Stimulated activated CD8-positive, alpha-beta memory T cell treated with anti-CD3 and anti-CD28 coated beads, Interleukin-7, amount 100 ng/mL, for 24 hours (primary cell): Measurements from ENCODE around the gene TBC1D26.
"Not testable (repeated sequence)": the region's sequence is repeated elsewhere in the genome, so short reads cannot be mapped to it uniquely, and the experiment has no call there.

Source experiments
- DNase-seq: peaks from one replicate; pipeline ENCODE4 v3.0.0-alpha.2; 2020; ENCODE audit warnings: low read depth

The TBC1D26 gene

DNA sequence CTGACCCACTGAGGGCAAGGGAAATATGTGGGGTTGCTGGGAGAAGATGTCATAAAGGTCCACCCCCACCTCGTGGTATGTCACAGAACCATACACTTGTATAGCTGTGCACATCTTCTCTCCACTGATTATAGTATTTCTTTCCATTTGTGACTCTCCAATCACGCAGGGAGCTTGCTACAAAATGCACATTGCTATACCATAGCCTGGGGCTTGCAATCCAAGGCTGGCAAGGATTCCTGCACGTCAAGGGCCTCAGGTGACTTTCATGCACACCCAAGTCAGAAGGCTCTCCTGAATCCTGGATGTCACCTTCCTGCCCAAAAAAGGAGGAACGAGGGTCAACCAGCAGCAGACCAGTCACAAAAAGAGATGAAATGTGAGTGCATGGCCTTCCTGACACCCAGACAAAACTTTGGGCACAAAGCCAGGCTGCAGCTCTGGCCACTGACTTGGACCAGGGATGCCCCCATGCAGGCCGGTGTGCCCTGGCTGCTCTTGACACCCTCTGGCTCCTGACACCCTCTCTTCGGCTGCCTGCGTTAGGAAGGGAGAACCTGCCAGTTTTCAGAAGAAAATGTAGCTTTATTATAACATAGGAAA is 12.1 kb downstream of the TBC1D26 start:
- DNase-seq, result no peak

DNA sequence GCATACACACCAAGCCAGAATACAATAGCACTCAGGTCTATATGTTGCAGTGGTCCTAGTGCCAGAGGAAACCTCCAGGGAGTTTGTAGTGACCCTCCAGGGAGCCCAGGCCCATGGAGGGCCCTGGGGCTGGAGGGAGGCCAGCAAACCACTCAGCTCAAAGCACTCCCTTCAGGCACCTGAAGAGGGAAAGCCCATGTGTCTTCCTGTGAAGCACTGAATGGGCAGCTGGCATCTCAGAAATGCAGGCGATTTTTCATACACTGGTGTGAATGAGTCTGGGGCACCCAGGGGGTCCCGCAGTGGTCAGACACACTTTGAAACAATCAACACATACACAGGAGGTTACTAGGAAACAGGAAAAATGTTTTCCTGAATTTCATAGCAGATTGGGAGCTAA is 12.8 kb downstream of the TBC1D26 start:
- no peak for DNase-seq

DNA sequence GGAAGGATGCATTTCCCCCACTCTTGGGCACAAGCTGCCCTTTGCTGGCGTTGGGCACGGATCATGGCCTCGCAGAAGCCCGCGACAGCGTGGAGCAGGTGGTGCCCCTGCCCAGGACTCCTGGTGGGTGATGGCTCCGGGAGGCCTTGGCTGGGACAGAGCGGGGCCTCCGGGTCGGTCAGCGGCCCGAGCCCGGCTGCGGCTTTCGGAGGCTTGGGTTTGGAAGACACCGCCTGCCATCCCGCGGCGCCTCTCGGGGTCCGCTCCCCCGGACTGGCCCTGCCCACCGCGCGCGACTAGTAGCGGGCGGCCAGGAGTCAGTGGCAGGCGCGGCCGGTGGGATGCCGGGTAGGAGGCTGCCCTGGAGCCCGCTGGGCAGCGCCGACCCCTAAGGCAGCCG is 17.3 kb downstream of the TBC1D26 start:
- DNase-seq, result not testable (repeated sequence)

DNA sequence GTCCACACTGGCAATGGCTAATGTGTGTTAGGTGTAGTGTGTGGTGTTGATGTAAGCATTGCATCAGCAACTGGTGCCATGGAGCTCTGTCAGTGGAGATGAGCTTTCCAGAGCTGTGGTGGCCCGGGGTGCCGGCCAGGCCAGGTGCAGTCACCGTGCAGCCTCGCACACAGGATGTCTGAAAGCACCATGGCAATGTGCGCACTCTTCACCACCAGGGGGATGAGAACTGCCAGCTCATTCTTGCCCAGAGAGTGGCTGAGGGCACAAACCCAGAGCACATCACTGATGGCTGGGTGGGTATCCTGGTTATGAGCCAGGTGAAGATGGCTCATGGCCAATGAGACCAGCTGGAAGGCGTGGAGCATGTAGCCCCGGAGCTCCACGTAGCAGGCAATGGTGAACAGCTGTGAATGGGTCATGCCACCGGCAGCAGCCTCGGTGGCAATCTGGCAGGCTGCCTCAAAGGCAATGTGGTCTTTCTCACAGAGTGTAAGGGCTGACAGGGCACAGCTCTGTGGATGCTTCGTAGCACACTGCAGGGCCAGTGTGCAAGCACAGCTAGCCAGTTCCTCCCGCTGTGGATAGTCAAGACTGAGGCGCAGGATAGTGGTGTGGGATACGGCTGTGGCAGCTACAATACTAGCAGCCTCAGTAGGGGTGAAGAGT is 36.9 kb downstream of the TBC1D26 start:
- not testable (repeated sequence) for DNase-seq

DNA sequence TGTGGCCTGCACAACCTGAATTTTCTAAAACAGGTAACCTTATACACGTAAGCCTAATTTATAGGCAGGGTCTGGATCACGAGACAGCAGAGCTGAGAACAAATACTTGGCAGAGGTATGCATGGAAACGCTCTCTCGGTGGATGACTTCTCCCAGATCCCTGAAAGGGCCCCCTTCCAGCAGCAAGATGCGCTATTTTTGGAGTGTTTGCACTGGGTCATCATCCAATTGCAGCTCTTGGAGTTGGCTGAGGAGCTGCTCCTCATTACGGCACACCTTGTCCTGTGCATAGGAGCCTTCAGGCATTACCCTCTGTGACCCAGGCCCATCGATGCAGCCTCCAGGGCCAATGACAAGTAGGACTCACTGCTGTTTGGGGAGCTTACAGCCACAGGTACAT is 38.6 kb downstream of the TBC1D26 start:
- DNase-seq, result not testable (repeated sequence)

DNA sequence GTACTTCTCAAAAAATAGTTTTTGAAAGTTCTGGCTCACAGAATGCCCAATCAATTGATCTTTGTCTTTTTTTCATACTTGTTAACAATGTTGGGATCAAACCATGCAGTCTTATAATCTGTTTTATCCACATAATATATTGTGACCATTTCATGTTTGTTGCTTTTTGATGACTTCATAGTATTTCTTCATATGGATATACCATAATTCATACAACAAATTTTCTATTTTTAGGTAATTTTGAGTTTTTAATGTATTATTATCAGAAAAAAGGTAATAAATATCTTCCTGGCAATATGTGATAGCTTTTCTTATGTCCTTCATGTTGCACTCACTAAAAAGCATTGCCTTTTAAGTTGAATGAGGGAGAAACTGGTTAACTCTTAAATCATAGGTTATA is 44.8 kb downstream of the TBC1D26 start:
- no peak for DNase-seq

DNA sequence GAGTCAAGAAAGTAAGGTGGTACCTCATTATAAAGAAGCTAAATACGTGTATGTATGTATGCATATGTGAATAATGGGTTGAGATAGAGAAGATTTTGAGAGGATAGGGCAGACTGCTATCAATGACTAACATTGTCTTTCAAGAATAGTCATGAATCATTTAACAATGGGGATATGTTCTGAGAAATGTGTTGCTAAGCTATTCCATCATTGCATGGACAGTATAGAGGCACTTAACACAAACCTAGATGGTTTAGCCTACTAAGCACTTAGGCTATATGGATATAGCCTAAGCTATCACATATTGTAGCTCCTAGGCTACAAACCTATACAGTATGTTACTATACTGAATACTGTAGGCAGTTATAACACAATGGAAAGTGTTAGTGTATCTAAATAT is 45.2 kb downstream of the TBC1D26 start:
- no peak for DNase-seq

DNA sequence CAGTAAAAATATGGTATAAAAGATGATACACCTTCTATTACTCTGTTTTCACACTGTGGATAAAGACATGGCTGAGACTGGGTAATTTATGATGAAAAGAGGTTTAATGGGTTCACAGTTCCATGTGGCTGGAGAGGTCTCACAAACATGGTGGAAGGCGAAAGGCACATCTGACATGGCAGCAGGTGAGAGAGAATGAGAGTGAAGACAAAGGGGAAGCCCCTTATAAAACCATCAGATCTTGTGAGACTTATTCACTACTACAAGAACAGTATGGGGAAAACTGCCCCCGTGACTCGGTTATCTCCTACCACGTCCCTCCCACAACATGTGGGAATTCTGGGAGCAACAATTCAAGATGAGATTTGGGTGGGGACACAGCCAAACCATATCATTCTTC is 45.6 kb downstream of the TBC1D26 start:
- no peak for DNase-seq

DNA sequence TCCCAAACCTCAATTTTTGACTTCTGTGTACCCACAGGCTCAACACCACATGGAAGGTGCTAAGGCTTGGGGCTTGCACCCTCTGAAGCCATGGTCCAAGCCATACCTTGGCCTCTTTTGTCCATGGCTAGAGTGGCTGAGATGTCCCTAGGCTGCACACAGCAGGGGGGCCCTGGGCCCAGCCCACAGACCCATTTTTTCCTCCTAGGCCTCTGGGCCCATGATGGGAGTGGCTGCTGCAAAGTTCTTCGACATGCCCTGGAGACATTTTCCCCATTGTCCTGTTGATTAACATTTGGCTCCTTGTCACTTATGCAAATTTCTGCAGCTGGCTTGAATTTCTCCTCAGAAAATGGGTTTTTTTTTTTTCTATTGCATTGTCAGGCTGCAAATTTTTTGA is 47.0 kb downstream of the TBC1D26 start:
- no peak for DNase-seq

DNA sequence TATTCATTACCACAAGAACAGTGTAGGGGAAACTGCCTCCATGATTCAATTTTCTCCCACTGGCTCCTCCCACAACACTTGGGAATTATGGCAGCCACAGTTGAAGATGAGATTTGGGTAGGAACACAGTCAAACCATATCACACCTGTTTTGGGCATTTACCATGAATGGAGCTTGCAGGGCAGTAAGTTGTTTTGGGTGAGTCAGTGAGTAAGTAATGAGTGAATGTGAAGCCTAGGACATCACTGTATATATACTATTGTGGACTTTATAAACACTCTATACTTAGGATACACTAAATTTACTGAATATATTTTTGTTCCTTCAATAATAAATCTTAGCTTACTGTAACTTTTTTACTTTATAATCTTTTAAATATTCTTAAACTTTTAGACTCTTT is 48.1 kb downstream of the TBC1D26 start:
- no peak for DNase-seq

DNA sequence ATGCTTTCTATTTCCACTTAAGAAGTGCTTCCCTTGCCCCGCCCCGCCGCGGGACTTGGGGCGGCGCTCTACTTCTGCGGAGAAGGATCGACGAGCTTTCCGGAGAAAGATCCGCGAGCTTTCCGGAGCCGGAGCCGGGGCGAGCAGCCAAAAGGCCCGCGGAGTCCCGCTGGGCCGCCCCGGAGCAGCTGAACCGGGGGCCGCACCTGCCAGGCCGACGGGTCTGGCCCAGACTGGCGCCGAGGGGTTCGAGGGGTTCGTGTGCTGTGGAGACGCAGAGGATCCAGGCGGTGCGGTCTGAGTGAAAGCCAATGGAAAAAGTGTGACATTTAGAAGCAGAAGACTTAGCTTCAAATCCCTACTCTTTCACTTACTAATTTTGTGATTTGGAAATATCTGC is 50.8 kb downstream of the TBC1D26 start:
- DNase-seq, result no peak

DNA sequence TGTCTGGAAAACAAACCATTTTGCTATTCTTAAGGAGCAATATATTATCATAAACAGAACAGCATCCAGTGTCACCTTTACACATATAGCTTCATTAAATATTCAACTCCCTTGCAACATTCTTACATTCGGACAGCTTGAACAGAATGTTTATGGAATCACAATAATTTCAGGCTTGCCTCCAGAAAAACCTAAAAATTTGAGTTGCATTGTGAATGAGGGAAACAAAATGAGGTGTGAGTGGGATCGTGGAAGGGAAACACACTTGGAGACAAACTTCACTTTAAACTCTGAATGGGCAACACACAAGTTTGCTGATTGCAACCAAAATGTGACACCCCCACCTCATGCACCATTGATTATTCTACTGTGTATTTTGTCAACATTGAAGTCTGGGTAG is 51.4 kb downstream of the TBC1D26 start:
- DNase-seq, result no peak

DNA sequence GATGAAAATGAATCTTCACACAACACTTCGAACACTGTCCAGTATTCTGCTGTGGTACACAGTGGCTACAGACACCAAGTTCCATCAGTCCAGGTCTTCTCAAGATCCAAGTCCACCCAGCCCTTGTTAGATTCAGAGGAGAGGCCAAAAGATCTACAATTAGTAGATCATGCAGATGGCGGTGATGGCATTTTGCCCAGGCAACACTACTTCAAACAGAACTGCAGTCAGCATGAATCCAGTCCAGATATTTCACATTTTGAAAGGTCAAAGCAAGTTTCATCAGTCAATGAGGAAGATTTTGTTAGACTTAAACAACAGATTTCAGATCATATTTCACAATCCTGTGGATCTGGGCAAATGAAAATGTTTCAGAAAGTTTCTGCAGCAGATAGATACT is 52.3 kb downstream of the TBC1D26 start:
- not testable (repeated sequence) for DNase-seq

DNA sequence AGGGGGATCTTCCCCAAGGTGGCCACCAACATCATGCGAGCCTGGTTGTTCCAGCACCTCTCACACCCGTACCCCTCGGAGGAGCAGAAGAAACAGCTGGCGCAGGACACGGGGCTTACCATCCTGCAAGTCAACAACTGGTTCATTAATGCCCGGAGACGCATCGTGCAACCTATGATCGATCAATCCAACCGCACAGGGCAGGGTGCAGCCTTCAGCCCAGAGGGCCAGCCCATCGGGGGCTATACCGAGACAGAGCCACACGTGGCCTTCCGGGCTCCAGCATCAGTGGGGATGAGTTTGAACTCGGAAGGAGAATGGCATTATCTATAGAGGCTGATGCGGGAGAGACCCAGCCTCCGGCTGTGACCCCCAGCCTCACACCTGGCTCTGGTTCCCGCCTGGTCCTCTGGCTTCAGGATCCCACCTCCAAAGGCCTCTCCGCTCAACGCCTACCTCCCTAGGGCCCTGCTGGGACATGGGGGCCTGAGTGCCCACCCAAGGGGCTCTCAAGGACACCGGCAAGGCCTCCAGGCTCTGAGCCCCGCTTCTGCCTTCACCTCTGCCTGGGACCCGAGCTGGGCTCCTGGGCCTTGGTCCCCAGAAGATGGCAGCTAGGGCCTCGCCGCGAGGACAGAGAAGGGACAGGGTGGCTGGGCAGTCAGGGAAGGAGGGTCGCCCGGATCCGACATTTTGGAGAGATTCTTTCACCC is 55.4 kb downstream of the TBC1D26 start:
- not testable (repeated sequence) for DNase-seq

DNA sequence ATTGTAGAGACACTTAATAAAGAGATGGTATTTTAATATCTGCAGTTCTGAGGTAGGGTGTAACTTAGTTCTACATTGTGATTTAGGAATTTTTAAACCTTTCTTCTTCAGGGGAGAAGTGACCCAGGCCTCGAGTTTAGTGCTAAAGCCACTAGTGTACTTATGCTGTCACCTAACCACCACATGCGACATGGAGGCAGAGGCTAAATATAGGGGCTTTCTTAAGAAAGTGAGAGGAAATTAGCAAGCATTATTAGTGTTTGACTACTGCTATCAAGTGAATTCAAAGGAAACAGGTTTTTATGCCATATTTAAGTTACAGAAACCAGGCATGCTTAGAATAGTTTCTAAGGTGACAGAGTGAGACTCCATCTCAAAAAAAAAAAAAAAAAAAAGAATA is 56.3 kb downstream of the TBC1D26 start:
- not testable (repeated sequence) for DNase-seq
